Stimulated activated CD4-positive, alpha-beta T cell treated with anti-CD3 and anti-CD28 coated beads, Interleukin-2, amount 100 ng/mL, for 24 hours (primary cell): Measurements from ENCODE around the gene NDC1.
"Not testable (repeated sequence)": the region's sequence is repeated elsewhere in the genome, so short reads cannot be mapped to it uniquely, and the experiment has no call there.

Experiments used
- DNase-seq, 2 donors: peaks; one replicate each; pipeline ENCODE4 v3.0.0-alpha.2; 2020

Gene NDC1

GRCh38 chr1:53763911-53764310 lies 74.2 kb downstream of the NDC1 start:
- no peak for DNase-seq

- no peak for DNase-seq
Measured at GRCh38 chr1:53763461-53763860, 74.6 kb downstream of the NDC1 start.

GRCh38 chr1:53760497-53760896 lies 77.6 kb downstream of the NDC1 start:
- DNase-seq: not testable (repeated sequence)

GRCh38 chr1:53755874-53756273 lies 82.2 kb downstream of the NDC1 start:
- DNase-seq: no peak

GRCh38 chr1:53754484-53755312 lies 83.4 kb downstream of the NDC1 start:
- peak in 1 of 2 donors; percentile 26 for DNase-seq

- no peak for DNase-seq
Measured at GRCh38 chr1:53752281-53752680, 85.8 kb downstream of the NDC1 start.

- no peak for DNase-seq
Measured at GRCh38 chr1:53747841-53748240, 90.3 kb downstream of the NDC1 start.

- no peak for DNase-seq
Measured at GRCh38 chr1:53740621-53741105, 97.4 kb downstream of the NDC1 start.

GRCh38 chr1:53739109-53739681 lies 98.9 kb downstream of the NDC1 start, which contains the start of gene GLIS1:
Gene GLIS1 (minus strand): TSS chr1:53739164. CDS start chr1:53738064, 1,100 bp downstream.
- DNase-seq: peak; percentile 55 to 76

GRCh38 chr1:53738205-53739108 lies 99.6 kb downstream of the NDC1 start:
- no peak for DNase-seq

GRCh38 chr1:53737648-53738204 lies 100.4 kb downstream of the NDC1 start:
- no peak for DNase-seq

- no peak for DNase-seq
Measured at GRCh38 chr1:53736290-53736689, 101.8 kb downstream of the NDC1 start.

GRCh38 chr1:53735681-53736080 lies 102.4 kb downstream of the NDC1 start:
- no peak for DNase-seq

- no peak for DNase-seq
Measured at GRCh38 chr1:53735261-53735660, 102.8 kb downstream of the NDC1 start.

GRCh38 chr1:53734650-53735211 lies 103.4 kb downstream of the NDC1 start:
- no peak for DNase-seq

GRCh38 chr1:53733975-53734649 lies 104.0 kb downstream of the NDC1 start:
- DNase-seq: no peak

GRCh38 chr1:53733447-53733931 lies 104.6 kb downstream of the NDC1 start:
- DNase-seq: no peak

- DNase-seq: no peak
Measured at GRCh38 chr1:53732912-53733317, 105.2 kb downstream of the NDC1 start.

GRCh38 chr1:53732409-53732808 lies 105.7 kb downstream of the NDC1 start:
- DNase-seq: no peak

- DNase-seq: no peak
Measured at GRCh38 chr1:53731779-53732305, 106.3 kb downstream of the NDC1 start.

- no peak for DNase-seq
Measured at GRCh38 chr1:53731043-53731600, 107.0 kb downstream of the NDC1 start.
